HepG2 (cell line): ENCODE measurements around the gene METTL15.

Experiments used
- MBD4 ChIP-seq: IDR thresholded peaks from 2 replicates; pipeline ENCODE4 v1.6.1; 2012; ENCODE audit warnings: low read length, inconsistent platforms, borderline replicate concordance
- POLR2AphosphoS5 ChIP-seq: IDR thresholded peaks from 2 replicates; pipeline ENCODE4 v1.6.1; 2012; ENCODE audit warnings: low read depth, low read length
- TBX2 ChIP-seq: sonication (generic); formaldehyde crosslinking; IDR thresholded peaks from 2 replicates; pipeline ENCODE4 v1.5.0; 2020; ENCODE audit warnings: missing genetic modification reagents, mild to moderate bottlenecking, borderline replicate concordance

GRCh38 chr11:28104984-28105383 lies 3.2 kb upstream of the METTL15 start:
- TF ChIP-seq TBX2 (no peak), MBD4 (no peak), POLR2AphosphoS5 (no peak)
